Peyer's patch (tissue), 4 donors: ENCODE data around the gene SERINC5. TPM values are rescaled to one million over a fixed set of nuclear protein-coding genes. Genes with fewer than 3 reads are reported as not detected.
A peak's percentile ranks its signal among the peaks of the same experiment; 100 is the strongest.
"Not testable (repeated sequence)": the region's sequence is repeated elsewhere in the genome, so short reads cannot be mapped to it uniquely, and the experiment has no call there.

Experiments
- DNase-seq, 3 donors: peaks; one replicate each; pipeline ENCODE4 v3.0.0-alpha.2; 2017 to 2019
- H3K27ac ChIP-seq, 4 donors: fragments of 200-600 bp; sonication (generic); one replicate each; pipeline ENCODE4 v1.5.1; 2016 to 2019
- H3K27me3 ChIP-seq, 2 donors: fragments of 200-600 bp; sonication (generic); one replicate each; pipeline ENCODE4 v1.5.1; 2019
- H3K36me3 ChIP-seq, 3 donors: fragments of 200-600 bp; sonication (generic); one replicate each; pipeline ENCODE4 v1.5.1; 2016 to 2019
- H3K4me1 ChIP-seq, 4 donors: fragments of 200-600 bp; sonication (generic); one replicate each; pipeline ENCODE4 v1.5.1; 2016 to 2019
- H3K4me3 ChIP-seq, 4 donors: fragments of 200-600 bp; sonication (generic); 1 replicate in 3 of 4; 2 replicates in 1 of 4; pipeline ENCODE4 v1.5.1; 2016 to 2019; ENCODE audit warnings: mild to moderate bottlenecking in 1 of 4
- H3K9me3 ChIP-seq, 4 donors: fragments of 200-600 bp; sonication (generic); one replicate each; pipeline ENCODE4 v1.5.1; 2016 to 2019; ENCODE audit warnings: mild to moderate bottlenecking in 1 of 4
- CTCF ChIP-seq, 6 experiments: fragments of 450-650 bp in 4 of 6; fragments of 200-600 bp in 2 of 6; sonication (generic) in 1 of 6; IDR thresholded peaks; one replicate each; pipeline ENCODE4 v1.5.1; 2017 to 2019; ENCODE audit warnings: antibody characterized with exemption in 6 of 6, mild to moderate bottlenecking in 3 of 6, moderate library complexity in 1 of 6
- POLR2A ChIP-seq, 2 donors: fragments of 450-650 bp; IDR thresholded peaks; one replicate each; pipeline ENCODE4 v1.5.1; 2017; ENCODE audit warnings: antibody characterized with exemption in 2 of 2, mild to moderate bottlenecking in 2 of 2, moderate library complexity in 2 of 2
- total RNA-seq, 4 donors: library from RNA; depleted of rRNA; stranded (reverse); fragments of >200 nt; gene quantifications; one replicate each; pipeline ENCODE4 v1.1.0, GENCODE V29; 2016

The SERINC5 gene
- total RNA-seq, 4 donors from 2014 or later = 22.3 to 40.9 (median 30.3) TPM

- TF ChIP-seq CTCF (IDR thresholded peaks at IDR 0.05) (peak in 2 of 6 experiments; percentile 3 to 4), POLR2A (IDR thresholded peaks at IDR 0.05) (no peak)
- no peak for DNase-seq
- Histone ChIP-seq H3K9me3 (no peaks in the 10 kb centered on the region), H3K36me3 (peaks cover 0 to 9% (median 0%) of the 10 kb centered on the region in 3 donors), H3K27me3 (no peaks in the 10 kb centered on the region), H3K4me3 (no peak overlapping the region), H3K27ac (no peak overlapping the region), H3K4me1 (no peaks in the 10 kb centered on the region)
Observed at GRCh38 chr5:80204808-80205614, 50.8 kb downstream of the SERINC5 start.

- not testable (repeated sequence) for H3K9me3 ChIP-seq, H3K4me3 ChIP-seq, H3K27ac ChIP-seq, H3K4me1 ChIP-seq, DNase-seq, H3K27me3 ChIP-seq
- peaks cover 0 to 14% (median 0%) of the 10 kb centered on the region in 3 donors for H3K36me3 ChIP-seq
Observed at GRCh38 chr5:80201763-80202162, 54.1 kb downstream of the SERINC5 start.

- Histone ChIP-seq H3K36me3 (peaks cover 0 to 14% (median 0%) of the 10 kb centered on the region in 3 donors), H3K27ac (no peak overlapping the region)
Observed at GRCh38 chr5:80198920-80199319, 56.9 kb downstream of the SERINC5 start.

GRCh38 chr5:80198399-80198798, 57.4 kb downstream of the SERINC5 start:
- DNase-seq = no peak
- Histone ChIP-seq H3K36me3 (peaks cover 0 to 14% (median 0%) of the 10 kb centered on the region in 3 donors), H3K9me3 (no peaks in the 10 kb centered on the region), H3K4me3 (no peak overlapping the region), H3K27ac (no peak overlapping the region), H3K4me1 (peaks cover 0 to 12% (median 0%) of the 10 kb centered on the region in 4 donors), H3K27me3 (no peaks in the 10 kb centered on the region)
- TF ChIP-seq POLR2A (IDR thresholded peaks at IDR 0.05) (no peak), CTCF (IDR thresholded peaks at IDR 0.05) (no peak)

More at GRCh38 chr5:80198920-80199319, 56.9 kb downstream of the SERINC5 start:
- TF ChIP-seq CTCF (IDR thresholded peaks at IDR 0.05) (no peak), POLR2A (IDR thresholded peaks at IDR 0.05) (no peak)
- no peaks in the 10 kb centered on the region for H3K9me3 ChIP-seq
- no peak overlapping the region for H3K4me3 ChIP-seq
- DNase-seq = no peak
- H3K4me1 ChIP-seq = peaks cover 0 to 7% (median 0%) of the 10 kb centered on the region in 4 donors
- no peaks in the 10 kb centered on the region for H3K27me3 ChIP-seq

GRCh38 chr5:80195837-80196400, 59.9 kb downstream of the SERINC5 start:
- Histone ChIP-seq H3K9me3 (no peaks in the 10 kb centered on the region), H3K36me3 (peaks cover 0 to 5% (median 0%) of the 10 kb centered on the region in 3 donors)

More at GRCh38 chr5:80195837-80196400, 59.9 kb downstream of the SERINC5 start:
- peaks cover 0 to 31% (median 0%) of the 10 kb centered on the region in 4 donors for H3K4me1 ChIP-seq
- no peak overlapping the region for H3K27ac ChIP-seq
- no peak for DNase-seq
- TF ChIP-seq CTCF (IDR thresholded peaks at IDR 0.05) (no peak), POLR2A (IDR thresholded peaks at IDR 0.05) (no peak)
- no peaks in the 10 kb centered on the region for H3K27me3 ChIP-seq
- no peak overlapping the region for H3K4me3 ChIP-seq
